Central memory CD4-positive, alpha-beta T cell (primary cell): ENCODE data around the gene PURB.
A peak's percentile ranks its signal among the peaks of the same experiment; 100 is the strongest.
"Not testable (repeated sequence)": the region's sequence is repeated elsewhere in the genome, so short reads cannot be mapped to it uniquely, and the experiment has no call there.

Experiments
- DNase-seq: peaks from one replicate; pipeline ENCODE4 v3.0.0; 2022

The PURB gene

DNA sequence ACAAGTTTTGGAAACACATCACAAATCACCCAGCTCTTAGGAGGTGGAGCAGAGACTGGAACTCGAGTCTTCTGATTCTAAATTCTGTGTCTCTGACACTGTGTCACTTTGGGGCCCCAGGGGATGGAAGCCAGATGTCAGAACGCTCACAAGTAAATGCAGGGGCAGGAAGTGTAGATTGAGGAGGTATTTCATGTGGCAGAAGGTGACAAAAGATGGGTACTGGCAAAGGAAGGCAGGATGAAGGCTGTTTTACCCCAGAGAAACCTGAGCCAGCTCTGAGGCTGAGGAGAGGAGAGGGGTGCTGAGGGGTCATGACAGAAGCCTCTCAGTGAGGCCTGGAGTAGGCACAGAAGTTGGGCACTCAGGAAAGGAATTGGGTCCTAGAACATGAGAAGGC is 6.0 kb upstream of the PURB start:
- peak; percentile 62 for DNase-seq

DNA sequence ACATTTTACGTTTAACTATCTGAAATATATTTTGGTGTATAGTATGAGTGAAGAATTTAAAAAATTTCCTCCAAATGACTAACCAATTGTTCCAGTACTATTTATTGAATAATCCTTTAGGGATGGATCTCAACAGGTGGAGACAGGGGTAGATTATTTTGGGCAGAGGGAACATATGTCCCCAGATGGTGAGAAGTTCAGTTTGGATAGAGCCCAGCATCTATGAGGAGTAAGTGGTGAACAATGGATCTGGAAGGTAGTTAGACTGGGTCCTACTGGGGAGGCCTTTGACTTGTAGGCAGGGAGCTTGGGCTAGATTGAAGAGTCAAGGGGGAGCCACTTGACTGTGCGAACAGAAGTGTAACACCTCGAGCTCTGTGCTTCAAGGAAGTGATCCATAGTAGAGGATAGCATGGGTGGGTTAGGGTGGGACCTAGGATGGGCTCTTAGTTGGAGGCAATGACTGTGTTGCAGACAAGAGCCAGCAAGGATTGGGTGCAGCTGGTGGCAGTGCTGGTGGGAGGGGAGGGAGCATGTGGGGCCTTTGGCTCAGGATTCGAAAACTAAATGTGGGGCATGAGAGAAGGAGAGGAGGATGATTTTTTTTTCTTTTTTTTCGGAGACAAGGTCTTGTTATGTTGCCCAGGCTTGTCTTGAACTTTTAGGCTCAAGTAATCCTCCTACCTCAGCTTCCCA is 3.9 kb upstream of the PURB start:
- no peak for DNase-seq

DNA sequence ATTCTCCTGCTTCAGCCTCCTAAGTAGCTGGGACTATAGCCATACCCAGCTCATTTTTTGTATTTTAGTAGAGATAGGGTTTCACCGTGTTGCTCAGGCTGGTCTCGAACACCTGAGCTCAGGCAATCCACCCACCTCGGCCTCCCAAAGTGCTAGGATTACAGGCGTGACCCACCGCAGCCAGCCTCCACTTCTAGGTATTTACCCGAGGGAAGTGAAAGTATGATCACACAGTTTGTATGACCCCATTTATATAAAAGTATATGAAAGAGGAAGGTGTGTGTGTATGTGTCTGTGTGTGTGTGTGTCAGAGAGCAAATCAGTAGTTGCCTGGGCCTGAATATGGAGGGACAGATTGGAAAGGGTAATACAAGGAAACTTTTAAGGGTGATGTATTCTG is 2.0 kb upstream of the PURB start:
- no peak for DNase-seq

DNA sequence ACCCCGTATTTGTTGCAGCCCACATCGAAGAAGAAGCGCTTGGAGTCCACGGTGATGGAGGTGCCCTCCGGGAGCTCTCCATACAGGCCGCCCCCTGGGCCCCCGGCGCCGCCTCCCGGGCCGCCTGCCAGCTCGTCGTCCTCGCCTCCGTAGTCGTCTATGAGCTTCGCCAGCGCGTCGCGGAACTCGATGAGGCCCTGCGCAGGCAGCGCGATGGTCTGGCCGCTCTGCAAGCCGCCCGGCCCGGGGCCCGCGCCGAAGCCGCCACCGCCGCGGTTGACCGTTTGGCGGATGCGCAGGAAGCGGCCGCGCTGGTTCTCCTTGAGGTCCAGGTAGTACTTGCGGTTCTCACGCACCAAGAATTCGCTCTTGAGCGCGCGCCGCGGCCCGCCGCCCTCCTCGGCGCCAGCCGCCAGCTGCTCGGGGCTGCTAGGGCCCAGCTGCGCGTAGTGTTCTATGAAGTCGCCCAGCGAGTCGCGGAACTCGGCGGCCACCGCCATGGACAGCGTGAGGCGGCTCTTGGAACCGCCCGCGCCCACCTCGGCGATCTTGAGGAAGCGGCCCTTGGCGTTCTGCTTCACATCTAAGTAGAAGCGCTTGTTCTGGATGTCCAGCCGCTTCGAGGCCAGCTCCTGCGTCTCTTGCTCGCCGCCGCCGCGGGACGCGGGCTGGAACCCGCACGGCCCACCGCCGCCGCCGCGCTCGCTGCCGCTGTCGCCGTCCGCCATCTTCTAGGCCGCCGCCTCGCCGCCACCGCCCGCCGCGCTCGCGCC is 523 bp downstream of the PURB start:
- DNase-seq, result peak; percentile 55

DNA sequence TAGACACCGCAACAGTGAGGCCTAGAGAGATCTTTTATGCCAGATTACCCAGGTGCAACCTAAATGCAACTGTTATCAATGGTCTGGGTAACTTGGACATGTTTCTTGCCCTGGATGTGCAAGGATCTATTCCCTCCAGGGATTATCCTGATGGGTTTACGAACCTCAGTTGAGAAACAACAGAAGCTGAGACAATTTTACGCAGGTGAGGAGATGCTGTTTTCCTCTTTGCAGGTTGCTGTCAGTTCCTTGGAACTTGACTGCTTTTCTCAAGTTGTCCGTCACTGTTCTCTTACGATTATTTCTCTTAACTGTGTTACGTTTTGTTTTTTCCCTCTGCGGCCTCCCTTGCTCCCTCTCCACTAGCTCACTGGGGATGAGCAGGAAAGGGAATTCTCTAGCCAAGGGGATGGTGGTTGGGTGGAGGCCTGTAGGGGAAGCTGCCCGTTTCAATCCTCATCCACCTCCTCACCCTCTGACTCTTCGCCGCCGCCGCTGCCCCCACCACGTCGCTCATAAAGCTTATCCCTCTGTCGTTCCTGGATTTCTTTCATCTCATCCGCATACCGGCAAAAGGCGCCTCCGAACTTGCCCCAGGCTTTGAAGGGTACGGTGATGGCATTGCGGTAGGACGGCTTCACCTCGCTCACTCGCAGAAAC is 1.2 kb downstream of the PURB start:
- no peak for DNase-seq

DNA sequence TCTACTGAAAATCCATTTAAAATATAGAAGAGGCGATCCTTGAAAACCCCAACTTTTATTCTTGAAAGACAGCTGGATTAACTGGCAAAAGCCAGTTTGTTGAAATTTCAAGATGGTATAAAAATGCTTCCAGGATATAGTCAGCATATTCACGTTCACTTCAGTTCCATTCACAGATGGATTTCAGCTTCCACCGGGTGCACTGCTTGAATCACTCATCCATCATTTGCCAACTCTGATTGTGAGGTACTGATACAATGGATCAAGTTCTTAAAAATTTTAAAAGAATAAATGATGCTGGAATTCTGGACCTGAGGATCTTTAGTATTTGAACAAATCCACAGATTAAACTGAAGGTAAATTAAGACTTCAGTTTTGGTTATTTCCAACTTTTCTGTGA is 2.4 kb downstream of the PURB start:
- no peak for DNase-seq

DNA sequence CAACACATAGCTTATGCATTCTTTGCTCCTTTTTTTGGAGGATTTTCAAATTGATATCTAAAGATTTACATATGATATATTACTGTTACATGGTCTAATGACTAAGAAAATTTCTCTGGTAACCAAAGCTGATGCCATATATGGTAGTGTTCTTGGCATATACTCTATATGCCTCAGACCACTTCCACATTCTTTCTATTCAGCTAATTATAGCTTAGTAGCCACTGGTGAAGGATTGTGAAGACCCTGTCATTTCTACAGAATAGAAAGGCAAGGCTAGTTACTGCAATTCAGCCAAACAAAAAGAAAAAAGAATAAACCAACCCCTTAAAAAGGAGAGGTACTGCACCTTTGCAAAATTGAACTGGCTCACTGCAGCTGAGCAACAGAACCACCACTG is 3.7 kb downstream of the PURB start:
- DNase-seq, result no peak

DNA sequence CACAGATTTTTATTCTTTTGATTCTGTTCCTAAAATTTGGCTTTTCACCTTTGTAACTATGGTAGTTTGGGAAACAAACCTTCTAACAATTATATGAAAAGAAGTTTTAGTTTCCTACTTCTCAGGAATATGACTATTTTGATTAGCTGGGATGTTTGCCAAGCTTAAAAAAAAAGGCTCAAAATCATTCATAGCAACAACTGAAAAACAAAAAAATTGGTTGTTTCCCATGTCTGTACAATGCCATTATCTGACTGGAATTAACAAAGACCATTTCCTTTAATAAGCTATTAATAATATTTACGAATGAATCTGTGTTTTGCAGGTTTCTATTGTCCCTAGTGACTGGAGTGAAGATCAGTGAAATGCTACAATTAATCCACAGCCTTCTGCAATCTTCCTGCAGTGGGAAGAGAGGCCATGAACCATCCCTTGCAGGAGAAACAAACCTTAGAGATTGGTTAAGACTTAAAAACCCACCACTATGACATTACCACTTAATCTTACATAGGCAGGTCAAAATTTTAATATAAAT is 4.2 kb downstream of the PURB start:
- no peak for DNase-seq

DNA sequence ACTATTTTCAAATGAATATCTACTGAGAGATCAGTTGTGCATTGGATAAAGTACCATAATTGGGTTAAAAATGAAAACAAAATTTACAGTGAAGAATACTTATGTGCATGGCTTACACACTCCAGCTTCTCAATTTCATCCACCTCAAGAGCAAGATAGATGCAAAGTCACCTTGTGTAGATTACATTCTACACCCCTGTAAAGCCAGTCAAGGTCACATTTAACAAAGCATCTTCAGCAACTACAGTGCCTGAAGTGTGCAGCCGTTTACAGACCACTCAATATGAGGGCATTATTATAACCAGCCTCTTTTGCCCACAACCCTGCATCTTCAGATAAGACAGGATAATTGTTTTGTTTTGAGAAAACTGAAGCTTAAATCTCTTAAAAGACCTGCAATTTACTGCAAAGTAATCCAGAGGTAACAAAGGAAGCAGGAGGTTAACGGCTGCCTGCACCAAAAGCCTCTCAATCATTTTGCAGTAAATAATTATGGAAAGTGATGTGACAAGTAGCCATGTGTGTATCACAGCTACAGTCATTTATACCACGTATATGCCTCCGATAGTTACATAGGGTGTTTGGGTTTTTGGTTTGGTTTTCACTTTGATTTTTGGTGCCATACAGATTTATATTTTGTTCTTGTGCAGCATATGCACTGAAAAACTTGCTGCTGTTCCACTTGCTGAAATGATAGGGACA is 4.9 kb downstream of the PURB start:
- no peak for DNase-seq

DNA sequence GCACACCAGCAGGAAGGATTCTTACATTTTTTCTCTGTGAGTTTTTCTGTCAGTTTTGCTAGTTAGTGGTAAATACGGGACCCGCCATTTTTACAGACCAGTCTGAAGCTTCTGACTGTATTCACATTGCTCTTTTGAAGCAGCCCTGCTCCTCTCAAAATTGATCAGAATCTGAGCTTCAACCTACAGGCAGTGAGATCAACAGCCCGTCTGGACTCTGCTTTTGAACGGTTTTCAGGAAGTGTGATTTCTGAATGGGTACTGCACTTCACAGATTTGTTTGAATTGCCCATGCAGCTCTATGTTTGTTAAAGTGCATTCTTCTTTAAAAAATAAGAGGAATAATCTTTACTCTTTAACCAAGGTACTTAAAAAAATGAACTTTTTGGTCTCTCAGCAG is 8.9 kb downstream of the PURB start:
- no peak for DNase-seq

DNA sequence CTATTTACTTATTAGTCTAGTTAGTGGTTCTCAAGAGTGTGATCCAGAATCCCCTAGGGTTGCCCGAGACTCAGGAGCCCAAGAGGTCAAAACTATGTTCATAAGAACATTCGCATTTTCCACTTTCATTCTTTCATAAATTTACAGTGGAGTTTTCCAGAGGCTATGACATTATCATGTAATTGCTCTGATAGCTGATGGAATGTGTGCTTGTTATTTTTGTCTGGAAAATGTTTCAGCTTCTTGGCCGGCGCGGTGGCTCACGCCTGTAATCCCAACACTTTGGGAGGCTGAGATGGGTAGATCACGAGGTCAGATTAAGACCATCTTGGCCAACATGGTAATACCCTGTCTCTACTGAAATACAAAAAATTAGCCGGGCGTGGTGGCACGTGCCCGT is 10.1 kb downstream of the PURB start:
- DNase-seq, result no peak

DNA sequence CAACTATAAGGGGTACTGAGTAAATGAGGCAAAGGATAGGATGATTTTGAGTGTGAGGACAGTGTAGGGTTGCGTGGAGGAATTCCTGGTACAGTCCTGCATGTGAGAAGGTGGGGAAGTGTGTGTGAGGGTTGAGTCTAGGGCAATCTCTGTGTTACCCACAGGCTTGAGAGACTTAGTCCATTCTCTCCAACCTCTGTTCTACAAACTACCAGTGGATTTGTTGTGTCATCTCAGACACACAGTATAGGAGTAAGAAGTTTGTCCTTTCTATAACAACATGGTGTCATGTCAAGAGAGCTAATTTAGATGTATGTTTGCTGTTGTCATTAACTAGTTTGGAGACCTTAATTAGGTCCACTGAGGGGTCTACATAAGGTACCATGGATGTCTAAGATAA is 12.5 kb downstream of the PURB start:
- DNase-seq, result no peak

DNA sequence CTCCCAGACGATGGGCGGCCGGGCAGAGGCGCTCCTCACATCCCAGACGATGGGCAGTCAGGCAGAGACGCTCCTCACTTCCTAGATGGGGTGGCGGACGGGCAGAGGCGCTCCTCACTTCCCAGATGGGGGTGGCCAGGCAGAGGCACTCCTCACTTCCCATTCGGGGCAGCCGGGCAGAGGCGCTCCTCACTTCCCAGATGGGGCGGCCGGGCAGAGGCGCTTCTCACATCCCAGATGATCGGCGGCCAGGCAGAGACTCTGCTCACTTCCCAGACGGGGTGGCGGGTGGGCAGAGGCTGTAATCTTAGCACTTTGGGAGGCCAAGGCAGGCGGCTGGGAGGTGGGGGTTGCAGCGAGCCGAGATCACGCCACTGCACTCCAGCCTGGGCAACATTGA is 13.4 kb downstream of the PURB start:
- not testable (repeated sequence) for DNase-seq

DNA sequence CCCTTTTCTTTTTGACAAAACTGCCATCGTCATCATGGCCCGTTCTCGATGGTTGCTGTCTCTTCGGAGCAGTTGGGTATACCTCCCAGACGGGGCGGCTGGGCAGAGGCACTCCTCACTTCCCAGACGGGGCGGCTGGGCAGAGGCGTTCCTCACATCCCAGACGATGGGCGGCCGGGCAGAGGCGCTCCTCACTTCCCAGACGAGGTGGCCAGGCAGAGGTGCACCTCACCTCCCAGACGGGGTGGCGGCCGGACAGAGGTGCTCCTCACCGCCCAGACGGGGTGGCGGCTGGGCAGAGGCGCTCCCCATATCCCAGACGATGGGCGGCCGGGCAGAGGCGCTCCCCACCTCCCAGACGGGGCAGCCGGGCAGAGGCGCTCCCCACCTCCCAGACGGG is 14.6 kb downstream of the PURB start:
- DNase-seq, result not testable (repeated sequence)

DNA sequence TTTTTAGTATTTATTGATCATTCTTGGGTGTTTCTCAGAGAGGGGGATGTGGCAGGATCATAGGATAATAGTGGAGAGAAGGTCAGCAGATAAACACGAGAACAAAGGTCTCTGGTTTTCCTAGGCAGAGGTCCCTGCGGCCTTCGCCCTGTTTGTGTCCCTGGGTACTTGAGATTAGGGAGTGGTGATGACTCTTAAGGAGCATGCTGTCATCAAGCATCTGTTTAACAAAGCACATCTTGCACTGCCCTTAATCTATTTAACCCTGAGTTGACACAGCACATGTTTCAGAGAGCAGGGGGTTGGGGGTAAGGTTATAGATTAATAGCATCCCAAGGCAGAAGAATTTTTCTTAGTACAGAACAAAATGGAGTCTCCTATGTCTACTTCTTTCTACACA is 15.0 kb downstream of the PURB start:
- not testable (repeated sequence) for DNase-seq

DNA sequence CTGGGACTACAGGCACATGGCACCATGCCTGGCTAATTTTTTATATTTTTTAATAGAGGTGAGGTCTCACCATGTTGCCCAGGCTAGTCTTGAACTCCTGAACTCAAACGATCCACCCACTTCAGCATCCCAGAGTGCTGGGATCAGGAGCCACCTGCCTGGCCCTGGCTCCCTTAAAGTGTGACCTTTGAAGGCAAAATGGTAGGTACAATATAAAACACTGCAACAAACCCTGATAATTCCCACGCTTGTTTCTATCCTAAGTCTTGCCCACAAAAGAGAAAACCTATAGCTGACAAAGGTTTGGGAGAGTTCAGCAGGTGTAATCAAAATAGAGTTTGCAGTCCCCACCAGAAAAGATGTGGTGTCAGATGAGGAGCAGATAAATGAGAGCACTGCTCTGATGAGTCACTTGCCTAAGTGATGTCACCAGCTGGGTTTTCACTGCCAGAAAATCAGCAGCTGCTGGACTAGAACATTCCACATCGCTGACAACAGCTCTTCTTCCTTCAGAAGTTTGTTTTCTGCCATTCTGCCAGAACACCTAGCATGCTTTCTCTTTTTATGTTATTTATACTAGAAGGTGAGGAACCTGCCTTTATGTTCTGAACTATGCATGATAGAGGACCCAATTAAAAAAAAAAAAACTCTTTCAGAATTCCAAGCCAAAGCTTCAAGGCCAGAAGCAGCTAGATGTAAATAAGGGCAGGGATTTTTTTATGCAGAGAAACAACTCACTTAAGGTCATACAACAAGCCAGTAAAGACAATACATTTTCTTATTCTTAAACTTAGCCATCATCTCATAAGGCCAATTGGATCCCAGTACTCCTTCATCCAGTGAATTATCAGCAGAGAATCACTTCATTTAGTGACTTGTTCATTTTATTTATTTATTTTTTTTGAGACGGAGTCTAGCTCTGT is 18.0 kb downstream of the PURB start:
- DNase-seq, result no peak

DNA sequence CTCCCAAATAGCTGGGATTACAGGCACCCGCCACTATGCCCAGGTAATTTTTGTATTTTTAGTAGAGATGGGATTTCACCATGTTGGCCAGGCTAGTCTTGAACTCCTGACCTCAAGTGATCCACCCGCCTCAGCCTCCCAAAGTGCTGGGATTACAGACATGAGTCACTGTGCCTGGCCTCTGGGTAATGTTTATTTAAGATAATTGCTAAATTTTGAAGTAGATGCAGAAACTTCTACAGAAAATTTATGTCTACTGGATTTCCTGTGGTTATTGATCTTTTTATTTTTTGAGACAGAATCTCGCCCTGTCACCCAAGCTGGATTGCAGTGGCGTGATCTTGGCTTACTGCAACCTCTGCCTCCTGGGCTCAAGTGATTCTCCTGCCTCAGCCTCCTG is 23.4 kb downstream of the PURB start:
- DNase-seq, result not testable (repeated sequence)

DNA sequence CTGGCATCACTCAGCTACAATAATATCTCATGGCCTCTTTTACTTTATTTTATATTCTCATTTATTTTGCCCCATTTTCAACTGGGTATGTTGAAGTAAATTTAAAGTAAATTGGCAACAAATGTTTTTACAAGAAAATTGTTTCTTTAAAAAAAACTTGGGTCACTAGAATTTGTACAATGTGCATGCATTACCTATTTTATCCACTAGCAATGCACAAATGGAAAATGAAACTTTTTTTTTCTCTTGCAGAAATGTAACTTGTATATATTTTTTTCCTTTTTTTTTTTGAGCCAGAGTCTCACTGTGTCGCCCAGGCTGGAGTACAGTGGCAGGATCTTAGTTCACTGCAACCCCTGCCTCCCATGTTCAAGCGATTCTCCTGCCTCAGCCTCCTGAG is 27.2 kb downstream of the PURB start:
- no peak for DNase-seq

DNA sequence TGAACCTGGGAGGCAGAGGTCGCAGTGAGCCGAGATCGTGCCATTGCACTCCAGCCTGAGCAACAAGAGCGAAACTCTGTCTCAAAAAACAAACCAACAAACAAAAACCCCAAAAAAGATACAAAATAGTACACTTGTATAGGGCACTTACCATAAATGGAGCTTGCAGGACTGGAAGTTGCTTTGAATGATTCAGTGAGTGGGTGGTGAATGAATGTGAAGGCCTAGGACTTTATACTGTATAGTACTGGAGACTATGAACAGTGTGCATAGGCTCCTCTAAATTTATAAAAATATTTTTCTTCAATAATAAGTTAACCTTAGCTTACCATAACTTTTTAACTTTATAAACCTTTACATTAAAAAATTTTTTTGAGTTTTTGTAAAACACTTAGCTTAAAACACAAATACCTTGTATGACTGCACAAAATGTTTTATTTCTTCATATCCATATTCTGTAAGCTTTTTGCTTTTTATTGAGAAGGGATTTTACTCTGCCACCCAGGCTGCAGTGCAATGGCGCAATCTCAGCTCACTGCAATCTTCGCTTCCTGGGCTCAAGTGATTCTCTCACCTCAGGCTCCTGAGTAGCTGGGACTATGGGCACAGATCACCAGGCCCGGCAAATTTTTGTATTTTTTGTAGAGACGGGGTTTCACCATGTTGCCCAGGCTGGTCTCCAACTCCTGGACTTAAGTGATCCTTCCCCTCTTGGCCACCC is 30.5 kb downstream of the PURB start:
- no peak for DNase-seq

DNA sequence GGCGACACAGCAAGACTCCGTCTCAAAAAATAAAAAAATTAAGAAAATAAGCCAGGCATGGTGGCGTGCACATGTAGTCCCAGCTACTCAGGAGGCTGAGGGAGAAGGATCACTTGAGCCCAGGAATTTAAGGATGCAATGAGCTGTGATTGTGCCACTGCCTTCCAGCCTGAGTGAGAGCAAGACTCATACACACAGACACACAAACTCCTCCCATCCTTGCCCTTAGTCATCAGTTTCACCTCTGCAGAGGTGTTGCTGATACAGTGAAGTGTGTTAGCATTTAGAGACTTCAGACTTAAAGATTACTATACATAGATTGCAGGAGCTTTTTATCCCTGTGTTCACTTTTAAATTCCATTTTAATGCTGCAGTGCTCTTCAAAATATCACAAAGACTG is 31.9 kb downstream of the PURB start:
- DNase-seq, result no peak

DNA sequence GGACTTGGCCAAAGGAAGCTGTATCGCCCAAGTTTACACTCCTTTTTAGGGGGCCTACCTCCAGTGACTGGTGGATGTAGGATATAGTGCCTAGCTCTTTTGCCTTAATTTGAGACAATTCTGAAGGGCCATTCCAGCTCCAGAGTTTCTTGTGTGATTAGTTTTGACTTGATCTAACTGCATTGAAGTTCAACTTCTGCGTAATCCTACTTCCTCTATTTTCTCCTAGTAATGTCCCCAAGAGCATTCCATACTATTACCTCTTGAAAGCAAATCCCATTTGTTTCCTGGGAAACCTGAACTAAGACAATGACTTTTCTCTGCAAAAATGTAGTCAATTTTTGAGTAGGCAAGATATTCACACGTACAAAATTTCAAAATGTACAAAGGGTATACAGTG is 32.7 kb downstream of the PURB start:
- DNase-seq, result no peak
